K562 (cell line): Measurements from ENCODE around the gene PLXDC2.

Source experiments
- CTCF ChIP-seq, 3 experiments: IDR thresholded peaks in 2 of 3; conservative IDR thresholded peaks in 1 of 3; 2 replicates each; pipeline ENCODE4 v1.5.1; 2011 to 2012; ENCODE audit warnings: low read length in 3 of 3, mild to moderate bottlenecking in 3 of 3, control low read depth in 2 of 3, improper control_type of control experiment in 1 of 3, inconsistent platforms in 1 of 3, low read depth in 1 of 3, mixed read lengths in 1 of 3, moderate library complexity in 1 of 3; ENCODE audit not compliant: insufficient read depth in 2 of 3
- FOXK2 ChIP-seq, 2 experiments: fragments of 450-650 bp; IDR thresholded peaks in 1 of 2; conservative IDR thresholded peaks in 1 of 2; 2 replicates each; pipeline ENCODE4 v1.6.1; 2016; ENCODE audit warnings: low read depth in 2 of 2, mild to moderate bottlenecking in 1 of 2
- SP2 ChIP-seq: IDR thresholded peaks from 2 replicates; pipeline ENCODE4 v1.6.1; 2011; ENCODE audit warnings: mild to moderate bottlenecking, low read depth, low read length, moderate library complexity; ENCODE audit not compliant: poor library complexity, severe bottlenecking; ENCODE audit errors: extremely low read depth

GRCh38 chr10:20147684-20148083 is 331.5 kb downstream of the PLXDC2 start:
- no peak for TF ChIP-seq CTCF (IDR thresholded peaks at IDR 0.05 in 2 of 3, conservative IDR thresholded peaks at IDR 0.05 in 1 of 3; ENCODE audit: insufficient read depth in 2 of 3, low read depth in 1 of 3, low read length in 3 of 3)
- no peak for TF ChIP-seq FOXK2 (conservative IDR thresholded peaks at IDR 0.05 in 1 of 2, IDR thresholded peaks at IDR 0.05 in 1 of 2; ENCODE audit: low read depth in 2 of 2)
- no peak for TF ChIP-seq SP2
